Neuronal stem cell (in vitro differentiated cells): ENCODE measurements around the gene PTPN14.

Experiments
- DNase-seq: peaks from one replicate; pipeline ENCODE4 v3.0.0-alpha.2; 2013; ENCODE audit warnings: low spot score
- H2AFZ ChIP-seq: one replicate; pipeline ENCODE4 v1.6.1; 2013; ENCODE audit warnings: mild to moderate bottlenecking, low read length, inconsistent platforms
- H2AK5ac ChIP-seq: 2 replicates; pipeline ENCODE4 v1.6.1; 2013; ENCODE audit warnings: low read depth, mild to moderate bottlenecking, inconsistent platforms, low read length, moderate library complexity, mixed read lengths
- H2BK120ac ChIP-seq: 2 replicates; pipeline ENCODE4 v1.6.1; 2013; ENCODE audit warnings: low read depth, mild to moderate bottlenecking, inconsistent platforms, low read length, moderate library complexity, mixed read lengths
- H2BK12ac ChIP-seq: one replicate; pipeline ENCODE4 v1.6.1; 2013; ENCODE audit warnings: low read length, inconsistent platforms
- H2BK15ac ChIP-seq: 2 replicates; pipeline ENCODE4 v1.6.1; 2013; ENCODE audit warnings: mild to moderate bottlenecking, low read length, inconsistent platforms, mixed read lengths
- H2BK5ac ChIP-seq: one replicate; pipeline ENCODE4 v1.6.1; 2013; ENCODE audit warnings: inconsistent platforms, mild to moderate bottlenecking, low read length, moderate library complexity
- H3K14ac ChIP-seq: one replicate; pipeline ENCODE4 v1.6.1; 2013; ENCODE audit warnings: low read length, inconsistent platforms
- H3K18ac ChIP-seq: 2 replicates; pipeline ENCODE4 v1.6.1; 2013; ENCODE audit warnings: low read length, inconsistent platforms
- H3K23ac ChIP-seq: 2 replicates; pipeline ENCODE4 v1.6.1; 2013; ENCODE audit warnings: low read depth, mild to moderate bottlenecking, mixed read lengths, low read length, inconsistent platforms; ENCODE audit not compliant: poor library complexity
- H3K27ac ChIP-seq: replicated peaks from 3 replicates; pipeline ENCODE4 v1.5.1; 2013; ENCODE audit warnings: low read length, inconsistent platforms
- H3K27me3 ChIP-seq, 3 experiments: 2 replicates each; pipeline ENCODE4 v1.6.1; 2013; ENCODE audit warnings: low read length in 3 of 3, mild to moderate bottlenecking in 2 of 3, inconsistent platforms in 1 of 3, low read depth in 1 of 3, mixed read lengths in 1 of 3, moderate library complexity in 1 of 3; ENCODE audit not compliant: control insufficient read depth in 3 of 3, insufficient read depth in 3 of 3
- H3K36me3 ChIP-seq, 2 donors: replicated peaks in 1 of 2; 2 replicates each; pipeline ENCODE4 v1.6.1; 2013; ENCODE audit warnings: low read length in 2 of 2; ENCODE audit not compliant: control insufficient read depth in 2 of 2, insufficient read depth in 2 of 2
- H3K4ac ChIP-seq: 2 replicates; pipeline ENCODE4 v1.6.1; 2013; ENCODE audit warnings: inconsistent platforms, mild to moderate bottlenecking, low read length, moderate library complexity
- H3K4me1 ChIP-seq, 2 donors: 1 replicate in 1 of 2; 2 replicates in 1 of 2; pipeline ENCODE4 v1.6.1; 2013; ENCODE audit warnings: low read length in 2 of 2, low read depth in 1 of 2; ENCODE audit not compliant: control insufficient read depth in 2 of 2, insufficient read depth in 1 of 2
- H3K4me2 ChIP-seq: one replicate; pipeline ENCODE4 v1.6.1; 2013; ENCODE audit warnings: mild to moderate bottlenecking, low read length, inconsistent platforms; ENCODE audit not compliant: insufficient read depth, poor library complexity, severe bottlenecking
- H3K4me3 ChIP-seq, 2 donors: 2 replicates each; pipeline ENCODE4 v1.5.1; 2013; ENCODE audit warnings: low read length in 2 of 2, mild to moderate bottlenecking in 2 of 2, inconsistent platforms in 1 of 2, moderate library complexity in 1 of 2
- H3K79me1 ChIP-seq: one replicate; pipeline ENCODE4 v1.6.1; 2013; ENCODE audit warnings: low read depth, mild to moderate bottlenecking, inconsistent platforms, low read length, moderate library complexity
- H3K9ac ChIP-seq: one replicate; pipeline ENCODE4 v1.6.1; 2013; ENCODE audit warnings: mild to moderate bottlenecking, low read depth, low read length, inconsistent platforms; ENCODE audit not compliant: poor library complexity
- H3K9me3 ChIP-seq, 2 donors: replicated peaks in 1 of 2; 2 replicates each; pipeline versions ENCODE3 to v1.6.1; 2013; ENCODE audit warnings: low read length in 2 of 2, mild to moderate bottlenecking in 2 of 2, inconsistent platforms in 1 of 2, low read depth in 1 of 2, mixed read lengths in 1 of 2, moderate library complexity in 1 of 2; ENCODE audit not compliant: control insufficient read depth in 2 of 2, insufficient read depth in 1 of 2
- H4K8ac ChIP-seq: one replicate; pipeline ENCODE4 v1.6.1; 2013; ENCODE audit warnings: low read depth, mild to moderate bottlenecking, inconsistent platforms, low read length, moderate library complexity
- H4K91ac ChIP-seq: one replicate; pipeline ENCODE4 v1.6.1; 2013; ENCODE audit warnings: low read length, low read depth, mild to moderate bottlenecking, inconsistent platforms; ENCODE audit not compliant: poor library complexity
- WGBS, 2 donors: extraction: QIAGEN DNeasy Blood & Tissue Kit; methylation state at CpG; one replicate each; pipeline ENCODE4 v1.1.7; 2013; ENCODE audit warnings: missing lambda C conversion rate in 2 of 2, mixed read lengths in 1 of 2; ENCODE audit not compliant: insufficient read length in 2 of 2, insufficient replicate concordance in 1 of 2; ENCODE audit errors: extremely low coverage in 2 of 2; 5-methylcytosine and 5-hydroxymethylcytosine counted together

Gene PTPN14

GRCh38 chr1:214331180-214331579 is 220.2 kb downstream of the PTPN14 start:
- H3K9me3 ChIP-seq = no peaks in the 10 kb centered on the region

GRCh38 chr1:214330715-214331114 is 220.7 kb downstream of the PTPN14 start:
- no CpG with 5 or more reads among the region's 12 CpGs for WGBS, 2 donors

More at GRCh38 chr1:214331180-214331579, 220.2 kb downstream of the PTPN14 start:
- H3K4me1 ChIP-seq = peaks cover 0 to 5% of the 10 kb centered on the region in 2 donors
- WGBS, 2 donors = no CpG with 5 or more reads among the region's 1 CpG
- H2BK120ac ChIP-seq = no peak overlapping the region
- no peak overlapping the region for H2BK12ac ChIP-seq
- no peak overlapping the region for H3K4ac ChIP-seq
- H3K4me2 ChIP-seq = no peak overlapping the region
- H3K79me1 ChIP-seq = no peaks in the 10 kb centered on the region
- H2BK5ac ChIP-seq = no peak overlapping the region
- no peaks in the 10 kb centered on the region for H3K27me3 ChIP-seq
- H2AK5ac ChIP-seq = no peak overlapping the region
- no peak for DNase-seq
- no peak overlapping the region for H4K8ac ChIP-seq
- H2BK15ac ChIP-seq = no peak overlapping the region
- H3K14ac ChIP-seq = no peak overlapping the region
- peaks cover 0 to 47% of the 10 kb centered on the region in 2 donors for H3K36me3 ChIP-seq
- no peak overlapping the region for H3K23ac ChIP-seq
- no peak overlapping the region for H3K9ac ChIP-seq
- H4K91ac ChIP-seq = no peak overlapping the region
- H2AFZ ChIP-seq = no peak overlapping the region
- no peak overlapping the region for H3K27ac ChIP-seq
- H3K18ac ChIP-seq = no peak overlapping the region
- no peak overlapping the region for H3K4me3 ChIP-seq

GRCh38 chr1:214330222-214330621 is 221.2 kb downstream of the PTPN14 start:
- no peak overlapping the region for H3K4me3 ChIP-seq
- no peaks in the 10 kb centered on the region for H3K9me3 ChIP-seq
- no peak overlapping the region for H2AFZ ChIP-seq
- H3K36me3 ChIP-seq = peaks cover 0 to 45% of the 10 kb centered on the region in 2 donors
- no peak overlapping the region for H2BK5ac ChIP-seq
- no peak overlapping the region for H2BK15ac ChIP-seq
- no peak overlapping the region for H4K8ac ChIP-seq
- H2BK120ac ChIP-seq = no peak overlapping the region
- no peak for DNase-seq
- no peak overlapping the region for H3K9ac ChIP-seq
- no peak overlapping the region for H3K4ac ChIP-seq
- H2AK5ac ChIP-seq = no peak overlapping the region
- H3K14ac ChIP-seq = no peak overlapping the region
- H3K4me1 ChIP-seq = peaks cover 0 to 5% of the 10 kb centered on the region in 2 donors
- H3K27me3 ChIP-seq = no peaks in the 10 kb centered on the region
- no CpG with 5 or more reads among the region's 3 CpGs for WGBS, 2 donors
- no peak overlapping the region for H3K23ac ChIP-seq
- H3K79me1 ChIP-seq = no peaks in the 10 kb centered on the region
- H3K27ac ChIP-seq = no peak overlapping the region
- no peak overlapping the region for H4K91ac ChIP-seq
- H2BK12ac ChIP-seq = no peak overlapping the region
- H3K18ac ChIP-seq = no peak overlapping the region
- H3K4me2 ChIP-seq = no peak overlapping the region

More at GRCh38 chr1:214330715-214331114, 220.7 kb downstream of the PTPN14 start:
- no peak overlapping the region for H3K4ac ChIP-seq
- no peak overlapping the region for H2AFZ ChIP-seq
- no peak overlapping the region for H3K14ac ChIP-seq
- H2BK15ac ChIP-seq = no peak overlapping the region
- peaks cover 0 to 5% of the 10 kb centered on the region in 2 donors for H3K4me1 ChIP-seq
- no peaks in the 10 kb centered on the region for H3K9me3 ChIP-seq
- H2AK5ac ChIP-seq = no peak overlapping the region
- no peak overlapping the region for H3K23ac ChIP-seq
- H3K4me3 ChIP-seq = no peak overlapping the region
- H2BK5ac ChIP-seq = no peak overlapping the region
- no peak overlapping the region for H3K4me2 ChIP-seq
- no peak overlapping the region for H2BK120ac ChIP-seq
- no peak overlapping the region for H4K91ac ChIP-seq
- H3K36me3 ChIP-seq = peaks cover 0 to 47% of the 10 kb centered on the region in 2 donors
- no peak overlapping the region for H2BK12ac ChIP-seq
- no peaks in the 10 kb centered on the region for H3K27me3 ChIP-seq
- no peak overlapping the region for H3K18ac ChIP-seq
- no peaks in the 10 kb centered on the region for H3K79me1 ChIP-seq
- H4K8ac ChIP-seq = no peak overlapping the region
- DNase-seq = no peak
- no peak overlapping the region for H3K9ac ChIP-seq
- H3K27ac ChIP-seq = no peak overlapping the region

GRCh38 chr1:214329470-214330220 is 221.8 kb downstream of the PTPN14 start:
- Histone ChIP-seq H2BK15ac (peak overlapping the region; percentile 54), H2BK5ac (no peak overlapping the region), H2AFZ (no peak overlapping the region), H3K27ac (no peak overlapping the region), H3K4me3 (peak overlapping the region in 1 of 2 donors; percentile 51), H3K14ac (peak overlapping the region; percentile 58), H3K36me3 (peaks cover 0 to 45% of the 10 kb centered on the region in 2 donors), H3K27me3 (no peaks in the 10 kb centered on the region), H2AK5ac (no peak overlapping the region), H3K4me2 (no peak overlapping the region), H3K4me1 (peaks cover 0 to 5% of the 10 kb centered on the region in 2 donors), H3K9me3 (no peaks in the 10 kb centered on the region), H4K8ac (peak overlapping the region; percentile 88), H2BK12ac (no peak overlapping the region), H2BK120ac (no peak overlapping the region), H3K9ac (peak overlapping the region; percentile 72), H3K18ac (no peak overlapping the region), H3K4ac (no peak overlapping the region), H3K23ac (no peak overlapping the region), H3K79me1 (no peaks in the 10 kb centered on the region), H4K91ac (no peak overlapping the region)
- WGBS, 2 donors = no CpG with 5 or more reads among the region's 20 CpGs
- DNase-seq = no peak
